Muscle of leg (tissue), 16 donors: ENCODE measurements around the gene MAGEL2. TPM values are rescaled to one million over a fixed set of nuclear protein-coding genes. Genes with fewer than 3 reads are reported as not detected.

Source experiments
- DNase-seq: peaks from one replicate; pipeline ENCODE4 v3.0.0; 2013
- H3K27ac ChIP-seq: one replicate; pipeline ENCODE4 v1.5.1; 2013; ENCODE audit warnings: mild to moderate bottlenecking, low read length, control low read depth
- H3K27me3 ChIP-seq: one replicate; pipeline ENCODE4 v1.6.1; 2013; ENCODE audit warnings: low read length; ENCODE audit not compliant: control insufficient read depth, insufficient read depth
- H3K36me3 ChIP-seq: one replicate; pipeline ENCODE4 v1.6.1; 2013; ENCODE audit warnings: low read length; ENCODE audit not compliant: control insufficient read depth, insufficient read depth
- H3K4me1 ChIP-seq: one replicate; pipeline ENCODE4 v1.6.1; 2013; ENCODE audit warnings: low read length; ENCODE audit not compliant: control insufficient read depth, insufficient read depth
- H3K4me3 ChIP-seq: one replicate; pipeline ENCODE4 v1.5.1; 2013; ENCODE audit warnings: low read length, control low read depth
- H3K9me3 ChIP-seq: replicated peaks from 2 replicates; pipeline ENCODE4 v1.6.1; 2013; ENCODE audit warnings: low read depth, low read length; ENCODE audit not compliant: control insufficient read depth
- WGBS: methylation state at CpG from one replicate; pipeline ENCODE4 v1.1.5; 2013; ENCODE audit warnings: missing lambda C conversion rate; ENCODE audit not compliant: insufficient coverage; 5-methylcytosine and 5-hydroxymethylcytosine counted together
- long read RNA-seq, 11 donors: transcript quantifications; one replicate each; lab custom pipeline, GENCODE V29; 2026
- polyA plus RNA-seq, 8 donors: library from polyadenylated mRNA; unstranded; fragments of 120-200 nt; gene quantifications; one replicate each; pipeline versions ENCODE4 v1.2.1 to v1.2.3, GENCODE V29; 2013; ENCODE audit warnings: inconsistent platforms in 1 of 8, low replicate concordance in 1 of 8; ENCODE audit not compliant: insufficient read length in 8 of 8, insufficient read depth in 1 of 8
- total RNA-seq: library from RNA; stranded (reverse); fragments of 120-200 nt; gene quantifications from one replicate; pipeline ENCODE4 v1.2.4, GENCODE V29; 2013

MAGEL2 gene
- 9.2 TPM for total RNA-seq
- polyA plus RNA-seq, result 10 to 100 TPM; 16.4 to 27.9 (median 21.7) TPM
- long read RNA-seq, donor 1, full-length matches to known transcripts, result 5 of 5 reads
- long read RNA-seq, donor 1, partial matches to known transcripts, result 0 of 5 reads
- long read RNA-seq, donor 1, other reads (novel, unspliced or antisense), result 0 of 5 reads
- long read RNA-seq, donor 2, full-length matches to known transcripts, result 2 of 2 reads
- long read RNA-seq, donor 2, partial matches to known transcripts, result 0 of 2 reads
- long read RNA-seq, donor 2, other reads (novel, unspliced or antisense), result 0 of 2 reads
- long read RNA-seq, donor 3, full-length matches to known transcripts, result 22 of 22 reads
- long read RNA-seq, donor 3, partial matches to known transcripts, result 0 of 22 reads
- long read RNA-seq, donor 3, other reads (novel, unspliced or antisense), result 0 of 22 reads
- long read RNA-seq, donor 4, full-length matches to known transcripts, result 19 of 19 reads
- long read RNA-seq, donor 4, partial matches to known transcripts, result 0 of 19 reads
- long read RNA-seq, donor 4, other reads (novel, unspliced or antisense), result 0 of 19 reads
- long read RNA-seq, donor 5, full-length matches to known transcripts, result 28 of 28 reads
- long read RNA-seq, donor 5, partial matches to known transcripts, result 0 of 28 reads
- long read RNA-seq, donor 5, other reads (novel, unspliced or antisense), result 0 of 28 reads
- long read RNA-seq, donor 6, full-length matches to known transcripts, result 19 of 19 reads
- long read RNA-seq, donor 6, partial matches to known transcripts, result 0 of 19 reads
- long read RNA-seq, donor 6, other reads (novel, unspliced or antisense), result 0 of 19 reads
- long read RNA-seq, donor 7, full-length matches to known transcripts, result 21 of 21 reads
- long read RNA-seq, donor 7, partial matches to known transcripts, result 0 of 21 reads
- long read RNA-seq, donor 7, other reads (novel, unspliced or antisense), result 0 of 21 reads
- long read RNA-seq, donor 8, full-length matches to known transcripts, result 22 of 22 reads
- long read RNA-seq, donor 8, partial matches to known transcripts, result 0 of 22 reads
- long read RNA-seq, donor 8, other reads (novel, unspliced or antisense), result 0 of 22 reads
- long read RNA-seq, donor 9, full-length matches to known transcripts, result 26 of 26 reads
- long read RNA-seq, donor 9, partial matches to known transcripts, result 0 of 26 reads
- long read RNA-seq, donor 9, other reads (novel, unspliced or antisense), result 0 of 26 reads
- long read RNA-seq, donor 10, full-length matches to known transcripts, result 33 of 33 reads
- long read RNA-seq, donor 10, partial matches to known transcripts, result 0 of 33 reads
- long read RNA-seq, donor 10, other reads (novel, unspliced or antisense), result 0 of 33 reads
- long read RNA-seq, donor 11, full-length matches to known transcripts, result 42 of 42 reads
- long read RNA-seq, donor 11, partial matches to known transcripts, result 0 of 42 reads
- long read RNA-seq, donor 11, other reads (novel, unspliced or antisense), result 0 of 42 reads

DNA sequence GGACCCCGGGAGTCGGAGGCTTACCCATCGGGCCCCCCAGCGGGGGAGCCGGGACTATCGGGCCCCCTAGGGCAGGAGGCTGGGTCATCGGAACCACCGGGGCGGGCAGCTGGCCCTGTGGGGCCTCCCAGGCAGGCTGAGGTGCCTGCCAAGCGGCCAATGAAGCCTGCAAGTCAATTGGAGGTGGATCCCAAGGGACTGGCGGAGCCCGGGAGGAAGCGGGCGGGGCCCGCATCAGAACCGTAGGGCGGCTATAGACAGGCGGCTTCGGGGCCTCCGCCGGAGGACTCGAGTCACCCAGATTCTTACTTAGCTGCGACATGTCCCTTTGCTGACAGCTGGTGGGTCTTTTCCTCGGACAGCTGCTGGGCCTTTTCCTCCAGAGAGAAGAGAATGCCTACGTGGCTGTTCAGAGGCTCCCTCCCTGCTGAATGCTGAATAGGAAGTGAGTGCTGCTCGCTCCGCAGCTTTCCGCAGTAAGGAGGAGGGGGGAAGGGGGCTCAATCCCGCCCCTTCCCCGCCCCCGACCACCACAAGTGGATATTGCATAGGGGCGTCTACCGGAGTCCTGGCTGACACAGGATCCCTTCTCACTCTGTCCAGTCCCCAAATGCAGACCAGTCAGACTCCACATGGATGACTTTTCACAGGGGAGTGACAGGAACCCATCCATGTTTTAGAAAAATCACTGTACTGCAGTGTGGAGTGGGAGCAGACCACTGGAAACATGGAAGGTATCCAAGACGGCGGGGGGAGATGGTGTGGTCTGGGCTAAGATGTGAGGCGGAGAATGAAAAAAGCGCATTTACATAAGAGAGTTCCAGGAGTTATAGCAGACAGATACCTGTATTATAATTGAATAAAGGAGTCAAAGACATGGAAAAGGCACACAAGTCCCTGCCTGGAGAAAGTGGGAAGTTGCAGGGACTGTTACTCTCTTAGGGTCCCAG is at the start of gene MAGEL2:
TSS of gene MAGEL2 (minus strand) at position 447 of the 950 bp plus-strand sequence. CDS start at position 322, 125 bp downstream.
- Histone ChIP-seq H3K4me3 (peak within 1 kb of the TSS; percentile 63), H3K27ac (peak within 1 kb of the TSS; percentile 71), H3K27me3 (no peaks in the 10 kb centered on the region), H3K4me1 (peaks cover 23% of the 10 kb centered on the region), H3K9me3 (peaks cover 7% of the 10 kb centered on the region), H3K36me3 (peaks cover 6% of the 10 kb centered on the region)
- peak; percentile 91 for DNase-seq
- WGBS, result 41% methylated on average over 26 of the region's 37 CpGs

DNA sequence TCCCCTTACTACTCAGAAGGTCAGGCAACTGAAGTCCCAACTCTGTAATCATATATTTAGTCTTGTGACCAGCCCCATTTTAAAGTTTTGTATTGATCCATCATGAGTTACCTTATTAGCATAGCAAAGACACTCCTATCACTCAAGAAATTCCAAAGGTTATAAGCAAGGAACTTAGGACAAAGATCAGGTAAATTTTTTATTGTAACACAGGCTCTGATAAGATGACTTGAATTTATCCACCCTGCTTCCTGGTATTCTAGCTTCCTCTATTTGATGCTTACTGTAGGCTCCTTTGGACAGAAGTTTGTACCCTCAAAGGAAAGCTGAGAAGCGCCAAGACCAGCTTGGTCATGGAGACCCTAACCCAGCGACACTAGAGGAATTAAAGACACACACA is 47.6 kb upstream of the MAGEL2 start:
- WGBS, result no CpG with 5 or more reads among the region's 2 CpGs

DNA sequence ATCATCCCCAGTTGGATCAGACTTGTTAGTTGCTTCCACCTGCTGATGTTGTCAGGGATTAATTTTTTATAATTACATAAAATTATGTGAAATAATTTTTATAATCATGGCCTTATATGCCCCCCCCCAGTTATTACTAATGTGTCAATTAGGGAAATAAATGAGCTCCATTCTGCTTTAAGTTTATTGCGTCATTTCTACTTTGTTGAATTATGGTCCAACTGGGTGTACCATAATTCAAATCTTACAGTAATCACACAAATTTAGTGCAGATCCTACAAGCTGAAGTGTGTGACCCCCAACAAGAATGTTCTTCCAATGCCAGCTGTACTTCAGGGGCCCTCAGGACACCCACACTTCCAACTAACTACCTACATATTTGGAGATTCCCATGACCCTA is 46.9 kb upstream of the MAGEL2 start:
- no peak for DNase-seq
- Histone ChIP-seq H3K27me3 (no peaks in the 10 kb centered on the region), H3K9me3 (no peaks in the 10 kb centered on the region), H3K4me3 (no peak overlapping the region), H3K4me1 (peaks cover 17% of the 10 kb centered on the region), H3K36me3 (no peaks in the 10 kb centered on the region), H3K27ac (no peak overlapping the region)
- no CpG with 5 or more reads among the region's 1 CpG for WGBS

More for the DNA sequence above, 47.6 kb upstream of the MAGEL2 start:
- peaks cover 11% of the 10 kb centered on the region for H3K4me1 ChIP-seq
- H3K27ac ChIP-seq, result no peak overlapping the region
- H3K4me3 ChIP-seq, result no peak overlapping the region
- no peaks in the 10 kb centered on the region for H3K27me3 ChIP-seq
- DNase-seq, result no peak
- H3K9me3 ChIP-seq, result no peaks in the 10 kb centered on the region
- no peaks in the 10 kb centered on the region for H3K36me3 ChIP-seq

DNA sequence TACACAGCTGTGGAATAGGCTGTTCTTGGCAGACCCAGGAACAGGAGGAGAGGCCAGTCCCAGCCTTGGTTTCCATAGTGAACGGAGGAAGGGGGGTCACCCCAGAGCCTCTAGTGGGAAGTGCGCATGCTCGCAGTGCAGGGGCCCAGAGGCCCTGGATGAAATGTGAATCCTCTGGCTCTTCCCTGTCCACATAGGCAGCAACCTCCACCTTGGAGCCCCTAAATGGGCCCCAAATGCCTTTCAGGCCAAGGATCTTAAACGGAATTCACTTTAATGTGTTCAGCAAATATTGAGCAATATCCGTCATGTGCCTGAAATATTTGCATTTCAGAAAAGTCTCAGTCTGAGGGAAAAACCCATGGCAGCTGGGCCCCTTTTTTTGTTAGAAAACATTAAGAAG is 42.8 kb upstream of the MAGEL2 start:
- Histone ChIP-seq H3K9me3 (peaks cover 2% of the 10 kb centered on the region), H3K27ac (peak overlapping the region; percentile 86), H3K4me3 (no peak overlapping the region), H3K36me3 (no peaks in the 10 kb centered on the region), H3K27me3 (no peaks in the 10 kb centered on the region), H3K4me1 (peaks cover 26% of the 10 kb centered on the region)
- DNase-seq, result peak; percentile 98
- 37% methylated on average over 3 of the region's 5 CpGs for WGBS

DNA sequence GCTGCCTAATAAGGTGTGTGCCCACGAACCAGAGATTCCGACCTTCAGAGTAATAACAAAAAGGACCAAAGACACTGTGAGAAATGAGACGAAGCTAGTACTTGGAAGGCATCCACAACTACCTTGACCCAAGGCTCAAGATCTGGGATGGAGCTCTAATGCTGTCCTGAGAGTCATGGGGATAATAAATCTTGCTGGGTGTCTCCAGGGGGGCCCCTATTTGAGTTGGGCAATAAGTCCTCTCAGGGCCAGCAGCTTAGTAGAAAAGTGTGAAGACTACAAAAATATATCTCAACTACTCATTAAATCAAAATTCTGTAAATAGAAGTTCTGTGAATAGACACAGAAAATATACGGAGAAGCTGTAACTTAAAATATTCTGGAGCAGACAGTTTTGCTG is 42.3 kb upstream of the MAGEL2 start:
- H3K4me3 ChIP-seq, result no peak overlapping the region
- no peaks in the 10 kb centered on the region for H3K36me3 ChIP-seq
- no peak for DNase-seq
- peaks cover 2% of the 10 kb centered on the region for H3K9me3 ChIP-seq
- peak overlapping the region; percentile 86 for H3K27ac ChIP-seq
- no peaks in the 10 kb centered on the region for H3K27me3 ChIP-seq
- H3K4me1 ChIP-seq, result peaks cover 26% of the 10 kb centered on the region
- 33% methylated on average over 4 of the region's 4 CpGs for WGBS

DNA sequence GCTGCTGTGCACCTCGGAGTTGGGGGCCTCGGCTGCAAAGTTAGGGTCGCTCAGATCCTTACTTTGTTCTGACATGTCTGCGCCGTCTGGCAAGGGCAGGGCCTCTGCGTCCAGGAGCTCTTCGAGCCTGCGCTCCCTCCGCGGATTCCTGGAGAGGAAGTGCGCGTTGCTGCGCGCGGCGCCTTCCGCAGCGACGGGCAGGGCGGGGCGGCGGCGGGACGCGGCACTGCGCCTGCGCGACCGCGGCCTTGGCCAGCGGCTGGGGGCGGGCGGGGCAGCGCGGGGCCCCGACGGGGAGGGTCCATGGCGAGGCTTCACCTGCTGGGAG is 39.4 kb upstream of the MAGEL2 start, which contains the start of gene NDN:
TSS of gene NDN (minus strand) at position 163 of the 328 bp plus-strand sequence. CDS start at position 75, 88 bp downstream.
- Histone ChIP-seq H3K9me3 (peaks cover 5% of the 10 kb centered on the region), H3K27ac (peak within 1 kb of the TSS; percentile 62), H3K4me3 (peak within 1 kb of the TSS; percentile 59), H3K36me3 (no peaks in the 10 kb centered on the region), H3K4me1 (peaks cover 26% of the 10 kb centered on the region), H3K27me3 (no peaks in the 10 kb centered on the region)
- DNase-seq, result peak; percentile 85
- 24% methylated on average over 38 of the region's 38 CpGs for WGBS

DNA sequence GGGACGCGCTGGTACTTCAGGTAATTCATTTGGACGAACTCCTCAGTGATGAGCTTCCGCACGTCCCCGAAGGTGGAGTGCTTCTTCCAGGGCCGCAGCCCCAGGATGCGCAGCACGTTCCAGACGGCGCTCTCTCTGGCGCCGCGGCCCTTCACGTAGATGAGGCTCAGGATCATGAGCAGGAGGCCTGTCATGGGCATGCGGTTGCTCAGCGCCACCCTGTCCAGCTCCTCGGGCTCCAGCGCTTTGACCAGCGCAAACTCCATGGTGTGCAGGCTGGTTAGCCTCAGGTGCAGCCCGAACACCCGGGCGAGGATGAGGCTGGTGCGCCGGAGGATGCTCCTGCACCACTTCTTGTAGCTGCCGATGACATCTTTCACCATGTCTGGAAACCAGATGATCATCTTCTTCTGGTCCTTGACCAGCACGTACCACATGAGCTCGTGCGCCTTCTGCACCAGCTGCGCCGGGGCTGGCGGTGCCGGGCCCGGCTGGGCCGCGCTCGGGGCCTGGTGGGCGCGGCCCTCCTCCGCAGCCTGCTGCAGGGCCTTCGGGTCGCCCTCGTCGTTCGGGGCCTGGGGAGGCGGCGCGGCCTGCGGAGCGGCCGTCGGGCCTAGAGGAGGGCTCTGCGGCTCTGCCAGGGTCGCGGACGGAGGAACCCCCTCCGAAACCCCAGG is 38.9 kb upstream of the MAGEL2 start:
- H3K36me3 ChIP-seq, result no peaks in the 10 kb centered on the region
- peak overlapping the region; percentile 59 for H3K4me3 ChIP-seq
- 34% methylated on average over 57 of the region's 57 CpGs for WGBS
- DNase-seq, result no peak
- peak overlapping the region; percentile 62 for H3K27ac ChIP-seq
- H3K27me3 ChIP-seq, result no peaks in the 10 kb centered on the region
- H3K4me1 ChIP-seq, result peaks cover 26% of the 10 kb centered on the region
- peaks cover 5% of the 10 kb centered on the region for H3K9me3 ChIP-seq

DNA sequence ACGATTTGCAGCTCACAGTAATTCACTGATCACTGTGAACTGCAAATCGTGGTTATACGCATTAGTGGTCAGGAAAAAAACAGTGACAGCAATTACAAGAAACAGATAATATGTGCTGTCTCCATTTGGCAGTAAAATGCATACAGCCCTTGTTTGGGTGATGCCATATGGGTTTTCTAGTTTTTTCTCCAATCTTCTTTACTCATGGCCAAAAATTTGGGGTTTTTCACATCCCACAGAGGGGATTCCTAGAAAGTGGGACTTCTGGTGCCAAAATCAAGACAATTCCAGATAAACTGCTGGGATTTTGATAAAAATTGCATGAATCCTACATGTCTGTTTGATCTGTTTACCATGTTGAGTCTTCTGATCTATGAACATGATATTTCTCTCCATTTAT is 23.8 kb upstream of the MAGEL2 start:
- Histone ChIP-seq H3K36me3 (no peaks in the 10 kb centered on the region), H3K9me3 (peaks cover 3% of the 10 kb centered on the region), H3K4me3 (no peak overlapping the region), H3K27ac (no peak overlapping the region), H3K4me1 (no peaks in the 10 kb centered on the region), H3K27me3 (no peaks in the 10 kb centered on the region)
- no peak for DNase-seq
- no CpG with 5 or more reads among the region's 3 CpGs for WGBS
